Stimulated activated CD4-positive, alpha-beta T cell treated with anti-CD3 and anti-CD28 coated beads, Interleukin-2, amount 100 ng/mL, for 48 hours (primary cell): ENCODE measurements around the gene LMO7.

ENCODE experiments used
- DNase-seq, 2 donors: peaks; one replicate each; pipeline ENCODE4 v3.0.0-alpha.2; 2020

The LMO7 gene

GRCh38 chr13:75906315-75906714 lies 270.2 kb downstream of the LMO7 start:
- DNase-seq: no peak

DNA sequence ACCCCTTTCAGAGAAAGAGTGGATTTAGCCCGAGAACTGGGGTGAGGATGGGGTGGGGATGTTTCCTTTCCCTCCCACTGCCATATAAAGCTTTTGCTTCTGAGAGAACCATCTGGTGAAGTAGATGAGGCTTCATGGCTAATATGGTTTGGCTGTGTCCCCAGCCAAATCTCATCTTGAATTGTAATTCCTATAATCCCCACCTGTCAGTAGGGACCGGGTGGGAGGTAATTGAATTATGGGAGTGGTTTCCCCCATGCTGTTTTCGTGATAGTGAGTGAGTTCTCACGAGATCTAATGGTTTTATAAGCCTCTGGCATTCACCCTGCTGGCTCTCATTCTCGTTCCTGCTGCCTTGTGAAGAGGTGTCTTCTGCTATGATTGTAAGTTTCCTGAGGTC lies 270.9 kb downstream of the LMO7 start:
- DNase-seq: no peak

DNA sequence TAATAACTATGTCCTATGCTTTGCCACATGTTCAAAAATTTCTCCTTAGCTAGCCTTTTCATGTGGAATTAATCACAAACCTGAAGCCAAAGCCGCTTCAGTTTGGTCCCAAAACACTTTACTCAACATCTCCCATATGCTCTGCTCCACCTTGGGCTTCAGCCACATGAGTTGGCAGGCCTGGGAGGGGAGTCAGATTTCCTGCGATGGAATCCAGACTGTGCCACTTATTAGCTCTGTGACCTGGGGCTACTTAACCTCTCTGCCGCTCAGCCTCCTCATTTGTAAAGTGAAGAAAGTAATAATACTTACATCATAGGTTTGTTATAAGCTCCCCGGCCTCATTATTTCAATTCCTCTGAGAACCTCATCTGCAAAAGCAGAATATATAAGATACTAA lies 272.0 kb downstream of the LMO7 start:
- no peak for DNase-seq
